SH-SY5Y (cell line): Measurements from ENCODE around the gene ZNF544.

Experiments
- GATA2 ChIP-seq: IDR thresholded peaks from 2 replicates; pipeline ENCODE4 v1.6.1; 2011; ENCODE audit warnings: mild to moderate bottlenecking, low read depth, low read length
- GATA3 ChIP-seq: IDR thresholded peaks from 2 replicates; pipeline ENCODE4 v1.6.1; 2011; ENCODE audit warnings: low read depth, mild to moderate bottlenecking, low read length, moderate library complexity

- TF ChIP-seq GATA2 (no peak), GATA3 (no peak)
Measured at GRCh38 chr19:58228585-58229254, at the start of gene ZNF544.
